ENCODE results near the gene LRRC10. TPM values are rescaled to one million over a fixed set of nuclear protein-coding genes. Genes with fewer than 3 reads are reported as not detected.
A peak's percentile ranks its signal among the peaks of the same experiment; 100 is the strongest.

The LRRC10 gene, protein sequence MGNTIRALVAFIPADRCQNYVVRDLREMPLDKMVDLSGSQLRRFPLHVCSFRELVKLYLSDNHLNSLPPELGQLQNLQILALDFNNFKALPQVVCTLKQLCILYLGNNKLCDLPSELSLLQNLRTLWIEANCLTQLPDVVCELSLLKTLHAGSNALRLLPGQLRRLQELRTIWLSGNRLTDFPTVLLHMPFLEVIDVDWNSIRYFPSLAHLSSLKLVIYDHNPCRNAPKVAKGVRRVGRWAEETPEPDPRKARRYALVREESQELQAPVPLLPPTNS
- not detected for polyA plus RNA-seq
- long read RNA-seq, donor 1, result 0 reads
- long read RNA-seq, donor 2, result 0 reads
- long read RNA-seq, donor 3, result 0 reads
- long read RNA-seq, donor 4, result 0 reads
- long read RNA-seq, donor 5, result 0 reads
- long read RNA-seq, donor 6, result 0 reads
- long read RNA-seq, donor 7, result 0 reads
- long read RNA-seq, donor 8, result 0 reads
- long read RNA-seq, donor 9, result 0 reads
- long read RNA-seq, donor 10, result 0 reads
- long read RNA-seq, donor 11, result 0 reads

GRCh38 chr12:69610729-69611128, at the start of gene LRRC10:
Gene LRRC10, minus strand, starts transcription at chr12:69610907. Its CDS starts 69 bp downstream, at chr12:69610838.
- Histone ChIP-seq H3K4me3 (ENCODE audit: low read length) (no peak within 1 kb of the TSS), H3K9me3 (ENCODE audit: control insufficient read depth, low read depth, low read length) (no peaks in the 10 kb centered on the region), H3K27me3 (ENCODE audit: control insufficient read depth, insufficient read depth, low read length) (no peaks in the 10 kb centered on the region), H3K36me3 (ENCODE audit: control insufficient read depth, insufficient read depth, low read length) (no peaks in the 10 kb centered on the region), H3K27ac (ENCODE audit: low read length) (no peak within 1 kb of the TSS), H3K4me1 (ENCODE audit: control insufficient read depth, insufficient read depth, low read length) (no peaks in the 10 kb centered on the region)
- WGBS (ENCODE audit: insufficient coverage, low lambda C conversion rate), result 100% methylated on average over 2 of the region's 11 CpGs
- no peak for DNase-seq

- Histone ChIP-seq H3K9me3 (ENCODE audit: control insufficient read depth, low read depth, low read length) (no peaks in the 10 kb centered on the region), H3K27ac (ENCODE audit: low read length) (no peak overlapping the region), H3K27me3 (ENCODE audit: control insufficient read depth, insufficient read depth, low read length) (no peaks in the 10 kb centered on the region), H3K4me3 (ENCODE audit: low read length) (no peak overlapping the region), H3K36me3 (ENCODE audit: control insufficient read depth, insufficient read depth, low read length) (no peaks in the 10 kb centered on the region), H3K4me1 (ENCODE audit: control insufficient read depth, insufficient read depth, low read length) (no peaks in the 10 kb centered on the region)
- DNase-seq, result peak in 1 of 2 donors; percentile 15
- 83% methylated on average over 1 of the region's 1 CpG for WGBS (ENCODE audit: insufficient coverage, low lambda C conversion rate)
Observed at GRCh38 chr12:69660164-69660863, 49.6 kb upstream of the LRRC10 start.

- WGBS (ENCODE audit: insufficient coverage, low lambda C conversion rate), result no CpG with 5 or more reads among the region's 2 CpGs
- Histone ChIP-seq H3K27ac (ENCODE audit: low read length) (no peak overlapping the region), H3K4me3 (ENCODE audit: low read length) (no peak overlapping the region), H3K9me3 (ENCODE audit: control insufficient read depth, low read depth, low read length) (no peaks in the 10 kb centered on the region), H3K27me3 (ENCODE audit: control insufficient read depth, insufficient read depth, low read length) (no peaks in the 10 kb centered on the region), H3K36me3 (ENCODE audit: control insufficient read depth, insufficient read depth, low read length) (no peaks in the 10 kb centered on the region), H3K4me1 (ENCODE audit: control insufficient read depth, insufficient read depth, low read length) (no peaks in the 10 kb centered on the region)
- no peak for DNase-seq
Observed at GRCh38 chr12:69658203-69658602, 47.5 kb upstream of the LRRC10 start.

DNA sequence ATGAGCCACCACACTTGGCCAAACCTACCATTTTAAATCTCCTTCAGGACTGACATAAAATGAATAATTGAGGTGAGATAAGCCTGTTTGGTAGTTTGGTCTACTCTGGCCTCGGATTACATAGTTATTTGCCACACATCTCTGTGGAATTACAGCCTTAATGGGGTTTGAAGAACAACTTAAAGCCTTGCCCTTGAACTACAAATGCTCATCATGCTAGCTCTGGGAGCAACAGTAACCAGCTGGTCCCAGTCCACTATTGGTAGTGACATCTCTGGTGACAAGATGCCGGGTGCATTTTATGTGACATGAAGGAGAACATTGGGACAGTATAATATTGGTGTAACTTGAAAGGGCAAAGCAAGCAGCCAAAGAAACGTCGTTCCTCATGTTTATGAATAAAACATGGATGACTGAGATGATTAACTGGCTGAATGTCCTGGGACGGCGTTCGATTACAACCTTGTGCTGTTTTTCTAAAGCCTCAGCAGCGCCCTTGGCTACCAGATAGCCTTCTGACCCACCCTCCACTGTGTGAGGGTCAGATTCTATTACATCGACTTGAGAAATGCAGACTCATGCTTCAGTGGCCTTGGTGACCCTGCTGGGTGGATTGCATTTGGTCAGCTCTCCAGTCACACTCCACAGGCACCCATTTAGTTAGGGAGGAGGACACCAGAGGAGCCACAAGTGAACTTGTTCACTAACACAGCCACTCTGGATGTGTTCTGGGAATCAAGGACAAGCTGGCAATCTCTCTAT, 46.9 kb upstream of the LRRC10 start:
- 100% methylated on average over 2 of the region's 9 CpGs for WGBS (ENCODE audit: insufficient coverage, low lambda C conversion rate)
- no peak for DNase-seq
- Histone ChIP-seq H3K4me3 (ENCODE audit: low read length) (no peak overlapping the region), H3K27ac (ENCODE audit: low read length) (no peak overlapping the region), H3K36me3 (ENCODE audit: control insufficient read depth, insufficient read depth, low read length) (no peaks in the 10 kb centered on the region), H3K4me1 (ENCODE audit: control insufficient read depth, insufficient read depth, low read length) (no peaks in the 10 kb centered on the region), H3K9me3 (ENCODE audit: control insufficient read depth, low read depth, low read length) (no peaks in the 10 kb centered on the region), H3K27me3 (ENCODE audit: control insufficient read depth, insufficient read depth, low read length) (no peaks in the 10 kb centered on the region)

- 83% methylated on average over 1 of the region's 11 CpGs for WGBS (ENCODE audit: insufficient coverage, low lambda C conversion rate)
- H3K27ac ChIP-seq (ENCODE audit: low read length), result no peak overlapping the region
- H3K27me3 ChIP-seq (ENCODE audit: control insufficient read depth, insufficient read depth, low read length), result no peaks in the 10 kb centered on the region
- no peak for DNase-seq
- no peaks in the 10 kb centered on the region for H3K36me3 ChIP-seq (ENCODE audit: control insufficient read depth, insufficient read depth, low read length)
- no peak overlapping the region for H3K4me3 ChIP-seq (ENCODE audit: low read length)
- no peaks in the 10 kb centered on the region for H3K4me1 ChIP-seq (ENCODE audit: control insufficient read depth, insufficient read depth, low read length)
- no peaks in the 10 kb centered on the region for H3K9me3 ChIP-seq (ENCODE audit: control insufficient read depth, low read depth, low read length)
Observed at GRCh38 chr12:69655616-69656340, 45.1 kb upstream of the LRRC10 start.

DNA sequence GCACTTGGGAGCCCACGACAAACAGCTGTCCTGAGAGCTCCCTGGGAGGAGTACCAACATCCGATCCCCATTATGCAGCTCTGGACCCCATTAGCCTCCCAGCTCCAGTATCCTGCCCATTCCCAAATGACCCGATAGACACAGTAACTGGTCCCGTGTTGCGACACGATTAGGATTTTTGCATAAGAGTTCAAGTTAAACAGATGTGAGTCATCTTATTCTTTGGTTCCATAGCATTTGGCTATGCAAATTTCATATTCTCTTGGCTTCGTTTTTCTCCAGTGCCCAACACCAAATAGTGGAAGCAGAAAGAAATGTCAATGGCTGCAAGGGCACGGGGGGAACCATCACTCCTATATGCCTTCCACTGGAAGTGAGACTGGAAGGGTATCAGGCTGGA, 43.0 kb upstream of the LRRC10 start:
- no peak overlapping the region for H3K27ac ChIP-seq (ENCODE audit: low read length)
- no peak overlapping the region for H3K4me3 ChIP-seq (ENCODE audit: low read length)
- no peaks in the 10 kb centered on the region for H3K9me3 ChIP-seq (ENCODE audit: control insufficient read depth, low read depth, low read length)
- H3K4me1 ChIP-seq (ENCODE audit: control insufficient read depth, insufficient read depth, low read length), result no peaks in the 10 kb centered on the region
- no peaks in the 10 kb centered on the region for H3K36me3 ChIP-seq (ENCODE audit: control insufficient read depth, insufficient read depth, low read length)
- WGBS (ENCODE audit: insufficient coverage, low lambda C conversion rate), result no CpG with 5 or more reads among the region's 8 CpGs
- no peaks in the 10 kb centered on the region for H3K27me3 ChIP-seq (ENCODE audit: control insufficient read depth, insufficient read depth, low read length)
- DNase-seq, result no peak

DNA sequence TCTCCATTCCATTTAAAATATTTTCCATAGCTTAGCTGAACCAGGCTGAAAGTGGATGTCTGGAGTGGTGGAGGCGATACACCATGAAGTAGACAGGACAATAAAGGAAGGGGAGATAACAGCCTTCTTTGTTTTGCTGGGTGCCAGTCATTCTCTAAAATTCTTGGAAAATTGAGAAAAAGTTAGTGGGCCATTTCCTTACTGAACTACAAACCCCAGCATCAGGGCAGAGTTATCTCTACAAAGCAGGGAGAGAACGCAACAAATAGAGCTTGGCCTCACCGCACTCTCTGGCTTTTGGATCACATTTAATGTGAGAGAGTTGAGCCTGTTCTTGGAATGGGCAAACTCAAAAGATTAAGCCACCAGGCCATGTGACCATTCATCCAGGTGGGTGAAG, 41.2 kb upstream of the LRRC10 start:
- Histone ChIP-seq H3K27me3 (ENCODE audit: control insufficient read depth, insufficient read depth, low read length) (no peaks in the 10 kb centered on the region), H3K4me1 (ENCODE audit: control insufficient read depth, insufficient read depth, low read length) (no peaks in the 10 kb centered on the region), H3K27ac (ENCODE audit: low read length) (no peak overlapping the region), H3K9me3 (ENCODE audit: control insufficient read depth, low read depth, low read length) (no peaks in the 10 kb centered on the region), H3K36me3 (ENCODE audit: control insufficient read depth, insufficient read depth, low read length) (no peaks in the 10 kb centered on the region), H3K4me3 (ENCODE audit: low read length) (no peak overlapping the region)
- WGBS (ENCODE audit: insufficient coverage, low lambda C conversion rate), result 100% methylated on average over 1 of the region's 3 CpGs
- no peak for DNase-seq

DNA sequence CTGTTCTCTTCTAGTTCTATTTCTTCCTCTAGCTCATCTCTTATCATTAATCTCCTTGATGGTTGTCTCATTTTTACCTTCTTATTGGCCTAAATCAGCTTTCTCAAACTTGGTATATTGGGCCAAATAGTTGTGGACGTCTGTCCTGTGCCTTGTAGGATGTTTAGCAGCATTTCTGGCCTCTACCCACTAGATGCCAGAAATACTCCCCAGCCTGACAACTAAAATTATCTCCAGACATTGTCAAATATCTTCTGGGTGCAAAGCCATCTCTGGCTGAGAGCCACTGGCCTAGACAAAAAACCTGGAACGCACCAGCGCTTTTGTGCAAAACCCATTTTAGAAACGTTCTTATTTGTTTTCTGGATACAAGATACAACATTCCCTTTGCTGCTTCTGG, 38.8 kb upstream of the LRRC10 start:
- Histone ChIP-seq H3K27me3 (ENCODE audit: control insufficient read depth, insufficient read depth, low read length) (peaks cover 2% of the 10 kb centered on the region), H3K9me3 (ENCODE audit: control insufficient read depth, low read depth, low read length) (no peaks in the 10 kb centered on the region), H3K36me3 (ENCODE audit: control insufficient read depth, insufficient read depth, low read length) (no peaks in the 10 kb centered on the region), H3K4me1 (ENCODE audit: control insufficient read depth, insufficient read depth, low read length) (no peaks in the 10 kb centered on the region), H3K4me3 (ENCODE audit: low read length) (no peak overlapping the region), H3K27ac (ENCODE audit: low read length) (no peak overlapping the region)
- DNase-seq, result no peak
- no CpG with 5 or more reads among the region's 4 CpGs for WGBS (ENCODE audit: insufficient coverage, low lambda C conversion rate)

DNA sequence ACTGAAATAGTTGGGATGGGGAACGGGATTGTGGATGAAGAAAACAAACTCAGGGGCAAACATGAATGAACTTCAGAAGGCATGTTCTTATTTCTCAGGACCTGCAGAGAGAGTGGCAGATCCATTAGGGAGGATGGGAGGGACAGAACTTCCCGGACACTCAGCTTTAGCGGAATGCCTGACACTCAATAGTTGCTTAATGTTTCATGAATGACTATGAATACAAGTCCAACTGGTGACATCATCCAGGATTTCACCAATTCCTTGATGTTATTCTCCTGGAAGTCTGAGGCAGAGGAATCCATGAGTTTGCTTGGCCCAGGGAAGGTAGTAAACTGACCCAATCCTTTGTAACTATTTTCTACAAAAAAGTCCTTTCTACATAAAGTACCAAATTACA, 37.8 kb upstream of the LRRC10 start:
- no peaks in the 10 kb centered on the region for H3K4me1 ChIP-seq (ENCODE audit: control insufficient read depth, insufficient read depth, low read length)
- H3K27ac ChIP-seq (ENCODE audit: low read length), result no peak overlapping the region
- no peaks in the 10 kb centered on the region for H3K36me3 ChIP-seq (ENCODE audit: control insufficient read depth, insufficient read depth, low read length)
- no peak for DNase-seq
- no peaks in the 10 kb centered on the region for H3K9me3 ChIP-seq (ENCODE audit: control insufficient read depth, low read depth, low read length)
- peaks cover 2% of the 10 kb centered on the region for H3K27me3 ChIP-seq (ENCODE audit: control insufficient read depth, insufficient read depth, low read length)
- WGBS (ENCODE audit: insufficient coverage, low lambda C conversion rate), result no CpG with 5 or more reads among the region's 3 CpGs
- no peak overlapping the region for H3K4me3 ChIP-seq (ENCODE audit: low read length)

DNA sequence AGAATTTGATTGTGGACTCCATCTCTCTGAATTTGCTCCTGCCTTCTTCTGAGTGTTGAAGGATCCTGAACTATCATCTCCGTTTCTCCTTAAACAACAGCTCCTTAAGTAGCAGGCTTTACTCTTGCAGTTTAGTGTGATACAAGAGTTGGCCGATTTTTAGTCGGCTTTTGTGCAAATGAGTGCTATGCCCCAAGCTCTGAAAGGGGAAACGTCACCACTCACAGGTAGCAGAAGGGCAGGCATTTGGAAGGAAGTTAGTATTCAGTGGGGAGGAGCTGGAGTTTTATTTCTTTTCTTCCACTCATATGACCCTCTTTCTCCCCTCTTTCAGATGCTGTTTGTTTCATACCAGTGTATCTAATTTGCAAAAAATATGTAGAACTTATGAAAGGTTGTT, 36.5 kb upstream of the LRRC10 start:
- Histone ChIP-seq H3K27ac (ENCODE audit: low read length) (no peak overlapping the region), H3K4me1 (ENCODE audit: control insufficient read depth, insufficient read depth, low read length) (no peaks in the 10 kb centered on the region), H3K4me3 (ENCODE audit: low read length) (no peak overlapping the region), H3K36me3 (ENCODE audit: control insufficient read depth, insufficient read depth, low read length) (no peaks in the 10 kb centered on the region), H3K9me3 (ENCODE audit: control insufficient read depth, low read depth, low read length) (no peaks in the 10 kb centered on the region), H3K27me3 (ENCODE audit: control insufficient read depth, insufficient read depth, low read length) (peaks cover 2% of the 10 kb centered on the region)
- no CpG with 5 or more reads among the region's 4 CpGs for WGBS (ENCODE audit: insufficient coverage, low lambda C conversion rate)
- no peak for DNase-seq

Measured in large intestine (tissue), 12 donors.